Vagina (tissue), 2 donors: ENCODE data around the gene CMIP. TPM values are rescaled to one million over a fixed set of nuclear protein-coding genes. Genes with fewer than 3 reads are reported as not detected.

Experiments used
- DNase-seq, 2 donors: peaks; one replicate each; pipeline ENCODE4 v3.0.0-alpha.2; 2017; ENCODE audit errors: extremely low spot score in 2 of 2
- H3K27ac ChIP-seq: fragments of 200-600 bp; sonication (generic); one replicate; pipeline ENCODE4 v1.5.1; 2019
- H3K27me3 ChIP-seq: fragments of 200-600 bp; sonication (generic); one replicate; pipeline ENCODE4 v1.5.1; 2019
- H3K36me3 ChIP-seq, 2 donors: fragments of 200-600 bp; sonication (generic); one replicate each; pipeline ENCODE4 v1.5.1; 2017 to 2019
- H3K4me1 ChIP-seq: fragments of 200-600 bp; sonication (generic); one replicate; pipeline ENCODE4 v1.5.1; 2019
- H3K4me3 ChIP-seq, 2 donors: fragments of 200-600 bp; sonication (generic); 1 replicate in 1 of 2; 2 replicates in 1 of 2; pipeline ENCODE4 v1.5.1; 2016 to 2019
- H3K9me3 ChIP-seq: fragments of 200-600 bp; sonication (generic); one replicate; pipeline ENCODE4 v1.5.1; 2019
- CTCF ChIP-seq, 3 experiments: fragments of 450-650 bp in 2 of 3; fragments of 200-600 bp in 1 of 3; sonication (generic) in 1 of 3; IDR thresholded peaks; one replicate each; pipeline ENCODE4 v1.5.1; 2017 to 2019; ENCODE audit warnings: antibody characterized with exemption in 3 of 3, mild to moderate bottlenecking in 2 of 3, moderate library complexity in 2 of 3
- POLR2A ChIP-seq, 2 donors: fragments of 450-650 bp; IDR thresholded peaks; one replicate each; pipeline ENCODE4 v1.6.1; 2017; ENCODE audit warnings: antibody characterized with exemption in 2 of 2, mild to moderate bottlenecking in 2 of 2, moderate library complexity in 2 of 2
- POLR2AphosphoS5 ChIP-seq, 2 donors: sonication (generic); formaldehyde crosslinking; IDR thresholded peaks; one replicate each; pipeline ENCODE4 v1.9.0; 2017; ENCODE audit warnings: antibody characterized with exemption in 2 of 2, mild to moderate bottlenecking in 2 of 2, low read depth in 1 of 2; ENCODE audit not compliant: insufficient read depth in 1 of 2
- intact Hi-C: fragments of 100-400 bp; cut with DNase I; formaldehyde crosslinking; loops from one replicate; pipeline ENCODE4 v1.15.1; 2023
- total RNA-seq: library from RNA; depleted of rRNA; stranded (reverse); fragments of >200 nt; gene quantifications from one replicate; pipeline ENCODE4 v1.2.3, GENCODE V29; 2016

Gene CMIP
- total RNA-seq, 1 donor from 2014 or later: 66.3 TPM

GRCh38 chr16:81570151-81570846 lies 125.7 kb downstream of the CMIP start:
- no peak for DNase-seq
- Histone ChIP-seq H3K36me3 (no peaks in the 10 kb centered on the region), H3K27me3 (no peaks in the 10 kb centered on the region), H3K27ac (peak overlapping the region; percentile 16), H3K4me1 (peaks cover 44% of the 10 kb centered on the region), H3K9me3 (no peaks in the 10 kb centered on the region), H3K4me3 (no peak overlapping the region)
- intact Hi-C loops: no loop called here
- TF ChIP-seq CTCF (IDR thresholded peaks at IDR 0.05): no peak

GRCh38 chr16:81571175-81571574 lies 126.6 kb downstream of the CMIP start:
- peaks cover 43% of the 10 kb centered on the region for H3K4me1 ChIP-seq
- TF ChIP-seq POLR2A (IDR thresholded peaks at IDR 0.05): no peak
- DNase-seq: no peak
- no peaks in the 10 kb centered on the region for H3K9me3 ChIP-seq
- intact Hi-C loops: no loop called here
- no peak overlapping the region for H3K27ac ChIP-seq
- H3K4me3 ChIP-seq: no peak overlapping the region
- H3K27me3 ChIP-seq: no peaks in the 10 kb centered on the region
- no peaks in the 10 kb centered on the region for H3K36me3 ChIP-seq

- Histone ChIP-seq H3K4me3 (no peak overlapping the region), H3K4me1 (peaks cover 43% of the 10 kb centered on the region), H3K27ac (no peak overlapping the region), H3K36me3 (no peaks in the 10 kb centered on the region), H3K27me3 (no peaks in the 10 kb centered on the region), H3K9me3 (no peaks in the 10 kb centered on the region)
- no peak for TF ChIP-seq POLR2AphosphoS5 (IDR thresholded peaks at IDR 0.05; ENCODE audit: insufficient read depth in 1 of 2, low read depth in 1 of 2)
- TF ChIP-seq POLR2A (IDR thresholded peaks at IDR 0.05): no peak
- TF ChIP-seq CTCF (IDR thresholded peaks at IDR 0.05): no peak
- no peak for DNase-seq
- intact Hi-C loops: no loop called here
These were observed 127.2 kb downstream of the CMIP start for GRCh38 chr16:81571592-81572385.

GRCh38 chr16:81572386-81573144 lies 128.0 kb downstream of the CMIP start:
- intact Hi-C loops: no loop called here
- H3K27me3 ChIP-seq: no peaks in the 10 kb centered on the region
- TF ChIP-seq CTCF (IDR thresholded peaks at IDR 0.05) (no peak), POLR2A (IDR thresholded peaks at IDR 0.05) (no peak), POLR2AphosphoS5 (IDR thresholded peaks at IDR 0.05; ENCODE audit: insufficient read depth in 1 of 2, low read depth in 1 of 2) (no peak)
- H3K9me3 ChIP-seq: no peaks in the 10 kb centered on the region
- DNase-seq: no peak
- no peak overlapping the region for H3K4me3 ChIP-seq
- no peaks in the 10 kb centered on the region for H3K36me3 ChIP-seq
- H3K4me1 ChIP-seq: peaks cover 37% of the 10 kb centered on the region
- H3K27ac ChIP-seq: no peak overlapping the region

- no peak for DNase-seq
- Histone ChIP-seq H3K27me3 (no peaks in the 10 kb centered on the region), H3K4me3 (no peak overlapping the region), H3K27ac (no peak overlapping the region), H3K36me3 (no peaks in the 10 kb centered on the region), H3K9me3 (no peaks in the 10 kb centered on the region), H3K4me1 (peaks cover 26% of the 10 kb centered on the region)
- TF ChIP-seq CTCF (IDR thresholded peaks at IDR 0.05): no peak
- no peak for TF ChIP-seq POLR2AphosphoS5 (IDR thresholded peaks at IDR 0.05; ENCODE audit: insufficient read depth in 1 of 2, low read depth in 1 of 2)
- no peak for TF ChIP-seq POLR2A (IDR thresholded peaks at IDR 0.05)
- intact Hi-C loops: no loop called here
These were observed 129.0 kb downstream of the CMIP start for GRCh38 chr16:81573533-81574020.
